ENCODE measurements around the gene ACADS.

The ACADS gene

DNA sequence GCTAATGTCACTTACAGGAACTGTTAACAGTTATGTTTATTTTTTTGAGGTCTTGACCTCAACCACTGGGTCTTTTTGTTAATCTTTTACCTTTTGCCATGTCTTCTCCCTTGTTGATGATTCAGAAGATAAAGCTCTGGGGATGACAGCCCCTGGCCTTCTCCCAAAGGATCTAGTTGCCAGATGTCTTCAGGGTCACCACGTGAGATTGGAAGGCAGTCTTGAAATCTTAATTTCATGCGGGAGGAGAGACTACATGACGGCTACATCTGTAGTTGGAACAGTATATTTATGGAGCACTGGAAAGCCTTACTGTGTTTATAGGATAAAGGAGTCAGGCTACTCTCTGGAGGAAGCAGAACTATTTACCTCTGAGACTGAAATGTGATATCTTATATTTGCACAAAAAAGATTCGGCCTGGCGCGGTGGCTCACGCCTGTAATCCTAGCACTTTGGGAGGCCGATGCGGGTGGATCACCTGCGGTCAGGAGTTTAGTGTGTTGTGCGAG, 33.0 kb upstream of the ACADS start:
- ATAC-seq (no peak), DNase-seq (ENCODE audit: low spot score in 2 of 2) (no peak)
- Mint-ChIP-seq H3K4me1 (peaks cover 53% of the 10 kb centered on the region), H3K4me3 (no peak overlapping the region), H3K9me3 (no peaks in the 10 kb centered on the region), H3K27ac (peak overlapping the region; percentile 18), H3K36me3 (peaks cover 51% of the 10 kb centered on the region)

DNA sequence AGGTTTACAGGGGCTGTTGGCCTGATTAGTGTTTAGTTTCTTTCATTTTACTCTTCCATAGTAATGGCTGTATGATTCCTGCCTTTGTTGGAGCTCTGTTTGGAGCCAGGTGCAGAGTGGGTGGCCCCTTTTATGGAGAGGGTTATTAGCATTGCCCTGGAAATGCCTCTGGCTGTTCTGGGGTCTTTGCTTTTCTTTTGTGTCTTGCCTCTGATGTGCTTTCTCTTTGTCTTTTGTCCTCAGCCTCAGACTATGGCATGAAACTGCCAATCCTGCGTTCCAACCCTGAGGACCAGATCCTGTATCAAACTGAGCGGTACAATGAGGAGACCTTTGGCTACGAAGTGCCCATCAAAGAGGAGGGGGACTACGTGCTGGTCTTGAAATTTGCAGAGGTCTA, 31.8 kb upstream of the ACADS start:
- DNase-seq (ENCODE audit: low spot score in 2 of 2) (no peak), ATAC-seq (no peak)
- peak overlapping the region; percentile 59 for H3K27ac Mint-ChIP-seq
- peaks cover 40% of the 10 kb centered on the region for H3K4me1 Mint-ChIP-seq
- H3K9me3 Mint-ChIP-seq = no peaks in the 10 kb centered on the region
- H3K36me3 Mint-ChIP-seq = peaks cover 56% of the 10 kb centered on the region
- no peak overlapping the region for H3K4me3 Mint-ChIP-seq

DNA sequence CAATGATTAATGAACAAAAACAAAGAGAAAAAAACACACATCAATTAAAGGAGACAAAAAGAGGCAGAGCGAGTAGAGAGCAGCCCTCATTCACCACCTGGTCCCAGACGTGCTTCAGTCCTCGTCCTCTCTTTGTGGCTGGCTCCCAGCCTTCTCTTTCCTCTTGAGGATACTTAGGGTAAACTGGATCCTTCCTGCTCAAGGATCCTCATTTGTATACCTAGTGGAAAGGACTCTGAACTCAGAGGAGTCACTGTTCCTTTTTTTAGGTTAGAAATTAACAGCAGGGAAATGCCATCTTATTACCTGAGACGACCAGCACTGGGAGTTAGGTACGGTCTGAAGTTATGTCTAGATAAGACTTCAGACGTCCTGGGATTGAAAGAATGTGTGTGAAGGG, 29.0 kb upstream of the ACADS start:
- no peak overlapping the region for H3K4me3 Mint-ChIP-seq
- H3K4me1 Mint-ChIP-seq = peaks cover 22% of the 10 kb centered on the region
- no peak for DNase-seq (ENCODE audit: low spot score in 2 of 2)
- no peak for ATAC-seq
- H3K36me3 Mint-ChIP-seq = peaks cover 82% of the 10 kb centered on the region
- H3K27ac Mint-ChIP-seq = no peak overlapping the region
- H3K9me3 Mint-ChIP-seq = no peaks in the 10 kb centered on the region

- H3K9me3 Mint-ChIP-seq = no peaks in the 10 kb centered on the region
- no peak for ATAC-seq
- no peak overlapping the region for H3K4me3 Mint-ChIP-seq
- peaks cover 17% of the 10 kb centered on the region for H3K4me1 Mint-ChIP-seq
- peaks cover 87% of the 10 kb centered on the region for H3K36me3 Mint-ChIP-seq
- DNase-seq (ENCODE audit: low spot score in 2 of 2) = no peak
- H3K27ac Mint-ChIP-seq = no peak overlapping the region
These were observed 28.3 kb upstream of the ACADS start for GRCh38 chr12:120697344-120697743.

- Mint-ChIP-seq H3K4me1 (peaks cover 5% of the 10 kb centered on the region), H3K9me3 (no peaks in the 10 kb centered on the region), H3K36me3 (peaks cover 80% of the 10 kb centered on the region), H3K4me3 (no peak overlapping the region), H3K27ac (no peak overlapping the region)
- DNase-seq (ENCODE audit: low spot score in 2 of 2) = no peak
- no peak for ATAC-seq
These were observed 27.0 kb upstream of the ACADS start for GRCh38 chr12:120698665-120699064.

- no peak for ATAC-seq
These were observed 26.1 kb upstream of the ACADS start for GRCh38 chr12:120699553-120699952.

GRCh38 chr12:120700886-120701285, 24.7 kb upstream of the ACADS start:
- H3K27ac Mint-ChIP-seq = peak overlapping the region; percentile 79
- H3K9me3 Mint-ChIP-seq = no peaks in the 10 kb centered on the region
- no peak for ATAC-seq
- H3K36me3 Mint-ChIP-seq = peaks cover 68% of the 10 kb centered on the region
- no peak overlapping the region for H3K4me3 Mint-ChIP-seq
- no peaks in the 10 kb centered on the region for H3K4me1 Mint-ChIP-seq
- DNase-seq (ENCODE audit: low spot score in 2 of 2) = no peak

More at GRCh38 chr12:120699553-120699952, 26.1 kb upstream of the ACADS start:
- DNase-seq (ENCODE audit: low spot score in 2 of 2) = no peak
- H3K4me1 Mint-ChIP-seq = no peaks in the 10 kb centered on the region
- no peaks in the 10 kb centered on the region for H3K9me3 Mint-ChIP-seq
- H3K4me3 Mint-ChIP-seq = no peak overlapping the region
- no peak overlapping the region for H3K27ac Mint-ChIP-seq
- peaks cover 71% of the 10 kb centered on the region for H3K36me3 Mint-ChIP-seq

- Mint-ChIP-seq H3K4me3 (no peak overlapping the region), H3K9me3 (no peaks in the 10 kb centered on the region), H3K4me1 (no peaks in the 10 kb centered on the region), H3K36me3 (peaks cover 50% of the 10 kb centered on the region), H3K27ac (no peak overlapping the region)
- ATAC-seq (no peak), DNase-seq (ENCODE audit: low spot score in 2 of 2) (no peak)
These were observed 23.0 kb upstream of the ACADS start for GRCh38 chr12:120702637-120703036.

DNA sequence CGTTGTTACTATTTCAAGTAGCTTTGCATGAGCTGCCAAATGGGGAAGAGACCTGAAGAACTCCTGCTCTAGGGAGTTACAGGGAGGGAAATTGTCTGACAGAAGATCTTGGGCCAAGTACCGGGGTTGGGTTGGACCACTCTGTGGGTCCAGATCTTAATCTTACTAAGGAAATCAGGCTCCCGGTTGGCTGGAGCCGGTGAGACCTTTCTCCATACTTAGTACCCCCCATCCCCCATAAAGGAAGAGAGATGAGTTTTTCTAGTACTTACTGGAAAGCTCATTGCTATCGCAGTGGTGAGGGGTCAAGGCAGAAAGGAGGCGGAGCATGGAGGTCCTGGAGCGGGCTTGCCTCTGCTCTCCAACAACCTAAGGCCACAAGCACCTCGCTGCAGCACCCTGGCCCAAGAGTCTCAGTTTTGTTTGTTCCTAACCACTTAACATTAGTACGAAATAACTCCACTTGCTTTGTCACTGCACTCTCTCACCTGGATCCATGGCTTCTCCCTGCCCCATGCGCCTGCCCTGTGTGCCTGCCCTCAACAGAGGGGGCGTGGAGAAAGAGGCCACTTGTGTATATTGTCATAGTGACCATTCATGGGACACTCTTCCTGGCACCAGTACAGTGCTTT, 22.2 kb upstream of the ACADS start:
- Mint-ChIP-seq H3K9me3 (no peaks in the 10 kb centered on the region), H3K4me3 (no peak overlapping the region), H3K36me3 (peaks cover 48% of the 10 kb centered on the region), H3K27ac (no peak overlapping the region), H3K4me1 (no peaks in the 10 kb centered on the region)
- DNase-seq (ENCODE audit: low spot score in 2 of 2) (no peak), ATAC-seq (no peak)

DNA sequence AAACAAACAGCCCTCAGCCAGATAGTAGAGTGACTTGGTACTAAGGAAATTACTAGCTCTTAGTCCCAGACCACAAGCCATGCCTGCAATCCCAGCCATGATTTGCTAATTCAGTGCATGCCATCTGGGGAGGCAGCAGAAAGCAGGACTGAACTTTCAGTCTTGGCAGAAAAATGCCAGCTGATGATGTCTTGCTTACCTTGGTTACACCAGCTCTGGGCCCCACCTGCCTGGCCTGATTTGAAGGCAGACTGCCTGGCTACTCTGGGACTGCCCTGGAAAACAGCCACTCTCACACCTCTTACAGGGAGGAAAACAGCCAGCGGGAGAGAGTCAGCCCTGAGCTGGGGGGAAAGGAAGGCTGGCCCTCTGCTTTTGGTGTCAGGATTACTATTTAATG, 20.0 kb upstream of the ACADS start:
- H3K9me3 Mint-ChIP-seq = no peaks in the 10 kb centered on the region
- peaks cover 11% of the 10 kb centered on the region for H3K4me1 Mint-ChIP-seq
- DNase-seq (ENCODE audit: low spot score in 2 of 2) (no peak), ATAC-seq (no peak)
- H3K4me3 Mint-ChIP-seq = no peak overlapping the region
- peaks cover 28% of the 10 kb centered on the region for H3K36me3 Mint-ChIP-seq
- no peak overlapping the region for H3K27ac Mint-ChIP-seq

GRCh38 chr12:120706029-120706428, 19.6 kb upstream of the ACADS start:
- peaks cover 12% of the 10 kb centered on the region for H3K4me1 Mint-ChIP-seq
- no peak overlapping the region for H3K27ac Mint-ChIP-seq
- ATAC-seq = no peak
- peaks cover 24% of the 10 kb centered on the region for H3K36me3 Mint-ChIP-seq
- no peak overlapping the region for H3K4me3 Mint-ChIP-seq
- DNase-seq (ENCODE audit: low spot score in 2 of 2) = no peak
- no peaks in the 10 kb centered on the region for H3K9me3 Mint-ChIP-seq

GRCh38 chr12:120708651-120709050, 17.0 kb upstream of the ACADS start:
- peak overlapping the region; percentile 8 for H3K4me3 Mint-ChIP-seq
- DNase-seq (ENCODE audit: low spot score in 2 of 2) (no peak), ATAC-seq (peak; percentile 42)
- H3K4me1 Mint-ChIP-seq = peaks cover 28% of the 10 kb centered on the region
- H3K9me3 Mint-ChIP-seq = no peaks in the 10 kb centered on the region
- peak overlapping the region; percentile 92 for H3K27ac Mint-ChIP-seq
- peaks cover 9% of the 10 kb centered on the region for H3K36me3 Mint-ChIP-seq

- DNase-seq (ENCODE audit: low spot score in 2 of 2) = peak; percentile 69 to 86
- H3K4me1 Mint-ChIP-seq = peaks cover 34% of the 10 kb centered on the region
- no peaks in the 10 kb centered on the region for H3K9me3 Mint-ChIP-seq
- H3K4me3 Mint-ChIP-seq = peak within 1 kb of the TSS; percentile 80
- peak; percentile 84 for ATAC-seq
- H3K36me3 Mint-ChIP-seq = peaks cover 22% of the 10 kb centered on the region
- H3K27ac Mint-ChIP-seq = peak within 1 kb of the TSS; percentile 92
These were observed 15.4 kb upstream of the ACADS start, which contains the start of gene UNC119B for GRCh38 chr12:120710031-120710804. Gene UNC119B, plus strand, starts transcription at chr12:120710458. Its CDS starts 17 bp downstream, at chr12:120710475.

DNA sequence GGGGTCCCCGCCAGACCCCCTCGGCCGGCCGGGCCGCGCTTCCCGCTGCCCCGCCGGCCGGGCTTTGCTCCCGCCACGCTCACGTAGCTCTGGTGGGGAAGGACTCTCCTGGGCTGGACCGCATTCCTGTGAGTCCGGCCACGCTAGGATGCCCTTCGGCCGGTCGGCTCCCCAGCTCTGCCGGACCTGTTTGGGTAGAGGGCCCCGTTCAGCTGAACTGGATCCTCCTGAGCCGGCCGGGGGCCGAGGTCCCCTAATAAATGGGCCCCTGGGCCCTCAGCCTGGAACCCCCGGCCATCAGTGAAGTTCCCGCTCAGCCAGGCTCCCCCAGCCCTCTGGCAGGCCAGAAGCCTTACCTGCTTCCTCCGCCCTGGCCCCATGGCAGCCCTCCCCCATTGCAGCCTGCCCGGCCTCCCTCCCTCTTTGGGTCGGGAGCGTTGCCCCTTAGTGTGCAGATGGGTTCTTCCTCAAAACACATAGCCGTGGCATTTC, 14.8 kb upstream of the ACADS start:
- DNase-seq (ENCODE audit: low spot score in 2 of 2) = peak; percentile 14 to 65
- peaks cover 34% of the 10 kb centered on the region for H3K4me1 Mint-ChIP-seq
- peak; percentile 42 for ATAC-seq

GRCh38 chr12:120711411-120711810, 14.2 kb upstream of the ACADS start:
- Mint-ChIP-seq H3K9me3 (no peaks in the 10 kb centered on the region), H3K4me3 (peak overlapping the region; percentile 80), H3K27ac (peak overlapping the region; percentile 92), H3K4me1 (peaks cover 36% of the 10 kb centered on the region), H3K36me3 (peaks cover 29% of the 10 kb centered on the region)
- DNase-seq (ENCODE audit: low spot score in 2 of 2) (no peak), ATAC-seq (no peak)

More for the DNA sequence above, 14.8 kb upstream of the ACADS start:
- Mint-ChIP-seq H3K4me3 (peak overlapping the region; percentile 80), H3K9me3 (no peaks in the 10 kb centered on the region), H3K36me3 (peaks cover 24% of the 10 kb centered on the region), H3K27ac (peak overlapping the region; percentile 92)
